Neural progenitor cell (in vitro differentiated cells): Measurements from ENCODE around the gene DOK5. TPM values are rescaled to one million over a fixed set of nuclear protein-coding genes. Genes with fewer than 3 reads are reported as not detected.

ENCODE experiments used
- DNase-seq: peaks from one replicate; pipeline ENCODE4 v3.0.0-alpha.2; 2016; ENCODE audit warnings: low spot score
- H2AFZ ChIP-seq: fragments of 200-600 bp; sonication (generic); replicated peaks from 2 replicates; pipeline ENCODE4 v1.6.1; 2016; ENCODE audit warnings: antibody characterized with exemption
- H3F3A ChIP-seq: fragments of 200-600 bp; sonication (generic); 2 replicates; pipeline ENCODE4 v1.6.1; 2016; ENCODE audit warnings: antibody characterized with exemption, low read depth
- H3K27ac ChIP-seq: fragments of 200-600 bp; sonication (generic); 2 replicates; pipeline ENCODE4 v1.5.1; 2016; ENCODE audit warnings: mild to moderate bottlenecking
- H3K27me3 ChIP-seq: fragments of 200-600 bp; sonication (generic); 2 replicates; pipeline ENCODE4 v1.6.1; 2016; ENCODE audit warnings: mild to moderate bottlenecking, moderate library complexity
- H3K36me3 ChIP-seq: fragments of 200-600 bp; sonication (generic); 2 replicates; pipeline ENCODE4 v1.5.1; 2016
- H3K4me1 ChIP-seq: fragments of 200-600 bp; sonication (generic); 2 replicates; pipeline ENCODE4 v1.6.1; 2016; ENCODE audit warnings: mixed run types
- H3K4me2 ChIP-seq: fragments of 200-600 bp; sonication (generic); 2 replicates; pipeline ENCODE4 v1.6.1; 2016
- H3K4me3 ChIP-seq: fragments of 200-600 bp; sonication (generic); 2 replicates; pipeline ENCODE4 v1.5.1; 2016
- H3K79me2 ChIP-seq: fragments of 200-600 bp; sonication (generic); 2 replicates; pipeline ENCODE4 v1.6.1; 2016; ENCODE audit warnings: low read depth
- H3K9ac ChIP-seq: fragments of 200-600 bp; sonication (generic); 2 replicates; pipeline ENCODE4 v1.6.1; 2016
- H3K9me3 ChIP-seq: fragments of 200-600 bp; sonication (generic); 2 replicates; pipeline ENCODE4 v1.5.1; 2016; ENCODE audit warnings: low read depth
- H4K20me1 ChIP-seq: fragments of 200-600 bp; sonication (generic); 2 replicates; pipeline ENCODE4 v1.6.1; 2016; ENCODE audit warnings: low read depth
- H3K27ac Mint-ChIP-seq: 3 replicates; pipeline ENCODE4 v1.8.0; 2021; ENCODE audit warnings: mixed read lengths
- H3K27me3 Mint-ChIP-seq: 2 replicates; pipeline ENCODE4 v1.8.0; 2022; ENCODE audit warnings: low read depth, mild to moderate bottlenecking, inconsistent platforms, moderate library complexity, mixed read lengths; ENCODE audit not compliant: insufficient read depth
- H3K36me3 Mint-ChIP-seq: 3 replicates; pipeline ENCODE4 v1.8.0; 2021; ENCODE audit warnings: mixed read lengths
- H3K4me1 Mint-ChIP-seq: 3 replicates; pipeline ENCODE4 v1.8.0; 2021; ENCODE audit warnings: mixed read lengths
- H3K4me3 Mint-ChIP-seq: 3 replicates; pipeline ENCODE4 v1.8.0; 2021; ENCODE audit warnings: mild to moderate bottlenecking, moderate library complexity, mixed read lengths
- H3K9me3 Mint-ChIP-seq: 3 replicates; pipeline ENCODE4 v1.8.0; 2020; ENCODE audit warnings: mixed read lengths
- CTCF ChIP-seq: fragments of 200-600 bp; sonication (generic); IDR thresholded peaks from 2 replicates; pipeline ENCODE4 v1.5.1; 2017; ENCODE audit warnings: antibody characterized with exemption, mild to moderate bottlenecking
- EZH2 ChIP-seq: fragments of 200-600 bp; sonication (generic); IDR thresholded peaks from 2 replicates; pipeline ENCODE4 v1.6.1; 2017; ENCODE audit warnings: antibody characterized with exemption, mild to moderate bottlenecking, moderate library complexity
- EZH2phosphoT487 ChIP-seq: fragments of 200-600 bp; sonication (generic); IDR thresholded peaks from 2 replicates; pipeline ENCODE4 v1.6.1; 2017; ENCODE audit warnings: antibody characterized with exemption
- total RNA-seq: library from RNA; depleted of rRNA; stranded (reverse); fragments of >200 nt; gene quantifications from 2 replicates; pipeline ENCODE4 v1.2.3, GENCODE V29; 2015; ENCODE audit warnings: low replicate concordance

DOK5 gene
- total RNA-seq, 1 donor from 2014 or later, result 3.1 TPM

- DNase-seq, result no peak
- Histone ChIP-seq H4K20me1 (no peaks in the 10 kb centered on the region), H3K27me3 (no peaks in the 10 kb centered on the region), H3K36me3 (no peaks in the 10 kb centered on the region), H2AFZ (no peak overlapping the region), H3K79me2 (no peaks in the 10 kb centered on the region), H3K4me2 (no peak overlapping the region), H3K9ac (no peak overlapping the region), H3K27ac (no peak overlapping the region), H3K4me1 (no peaks in the 10 kb centered on the region), H3K9me3 (no peaks in the 10 kb centered on the region), H3K4me3 (no peak overlapping the region), H3F3A (no peaks in the 10 kb centered on the region)
- peaks cover 5% of the 10 kb centered on the region for H3K27me3 Mint-ChIP-seq
- TF ChIP-seq EZH2phosphoT487 (no peak), EZH2 (no peak), CTCF (no peak)
- no peak overlapping the region for H3K4me3 Mint-ChIP-seq
- no peak overlapping the region for H3K27ac Mint-ChIP-seq
- H3K36me3 Mint-ChIP-seq, result no peaks in the 10 kb centered on the region
- H3K4me1 Mint-ChIP-seq, result peaks cover 5% of the 10 kb centered on the region
- peaks cover 3% of the 10 kb centered on the region for H3K9me3 Mint-ChIP-seq
Observed at GRCh38 chr20:54467622-54468021, 7.8 kb upstream of the DOK5 start.

DNA sequence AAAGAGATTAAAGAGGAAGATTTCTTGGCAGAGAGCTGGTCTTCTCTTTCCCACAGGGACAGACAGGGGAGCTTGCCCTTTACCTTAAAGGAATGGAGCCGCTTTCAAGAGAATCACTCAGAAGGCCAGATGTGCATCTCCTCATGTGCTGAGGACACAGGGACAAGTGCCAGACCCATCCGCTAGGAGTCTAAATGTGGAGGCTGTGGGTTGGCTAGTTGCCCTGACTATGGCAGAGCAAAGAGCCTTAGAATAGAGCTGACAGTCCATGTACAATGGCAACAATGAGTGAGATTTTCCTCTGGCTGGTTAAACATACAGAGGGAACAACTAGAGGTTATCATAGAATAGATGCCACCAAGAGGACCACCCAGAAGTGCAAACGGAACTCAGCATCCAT is 7.3 kb upstream of the DOK5 start:
- Mint-ChIP-seq H3K9me3 (peaks cover 4% of the 10 kb centered on the region), H3K36me3 (no peaks in the 10 kb centered on the region)

GRCh38 chr20:54469293-54469692 is 6.1 kb upstream of the DOK5 start:
- Histone ChIP-seq H3K9me3 (no peaks in the 10 kb centered on the region), H3K27me3 (peaks cover 6% of the 10 kb centered on the region), H3K36me3 (no peaks in the 10 kb centered on the region), H3K9ac (no peak overlapping the region), H3K27ac (no peak overlapping the region), H3K4me2 (no peak overlapping the region), H3K4me1 (no peaks in the 10 kb centered on the region), H4K20me1 (no peaks in the 10 kb centered on the region), H3K4me3 (no peak overlapping the region), H2AFZ (peak overlapping the region; percentile 46), H3K79me2 (no peaks in the 10 kb centered on the region), H3F3A (peaks cover 3% of the 10 kb centered on the region)
- Mint-ChIP-seq H3K36me3 (no peaks in the 10 kb centered on the region), H3K27me3 (peaks cover 5% of the 10 kb centered on the region), H3K9me3 (peaks cover 4% of the 10 kb centered on the region), H3K4me3 (no peak overlapping the region), H3K4me1 (peaks cover 12% of the 10 kb centered on the region), H3K27ac (no peak overlapping the region)
- peak; percentile 11 for DNase-seq
- TF ChIP-seq EZH2 (no peak), EZH2phosphoT487 (no peak), CTCF (no peak)

More for the DNA sequence above, 7.3 kb upstream of the DOK5 start:
- H3K27ac ChIP-seq, result no peak overlapping the region
- Mint-ChIP-seq H3K27me3 (peaks cover 5% of the 10 kb centered on the region), H3K4me3 (no peak overlapping the region), H3K27ac (no peak overlapping the region), H3K4me1 (peaks cover 5% of the 10 kb centered on the region)
- H3K4me1 ChIP-seq, result no peaks in the 10 kb centered on the region
- no peaks in the 10 kb centered on the region for H3K79me2 ChIP-seq
- no peak overlapping the region for H2AFZ ChIP-seq
- H3K4me3 ChIP-seq, result no peak overlapping the region
- no peaks in the 10 kb centered on the region for H4K20me1 ChIP-seq
- H3F3A ChIP-seq, result no peaks in the 10 kb centered on the region
- no peak for DNase-seq
- H3K36me3 ChIP-seq, result no peaks in the 10 kb centered on the region
- no peaks in the 10 kb centered on the region for H3K27me3 ChIP-seq
- no peak for TF ChIP-seq CTCF
- TF ChIP-seq EZH2phosphoT487, result no peak
- no peak for TF ChIP-seq EZH2
- no peak overlapping the region for H3K4me2 ChIP-seq
- H3K9me3 ChIP-seq, result no peaks in the 10 kb centered on the region
- H3K9ac ChIP-seq, result no peak overlapping the region

DNA sequence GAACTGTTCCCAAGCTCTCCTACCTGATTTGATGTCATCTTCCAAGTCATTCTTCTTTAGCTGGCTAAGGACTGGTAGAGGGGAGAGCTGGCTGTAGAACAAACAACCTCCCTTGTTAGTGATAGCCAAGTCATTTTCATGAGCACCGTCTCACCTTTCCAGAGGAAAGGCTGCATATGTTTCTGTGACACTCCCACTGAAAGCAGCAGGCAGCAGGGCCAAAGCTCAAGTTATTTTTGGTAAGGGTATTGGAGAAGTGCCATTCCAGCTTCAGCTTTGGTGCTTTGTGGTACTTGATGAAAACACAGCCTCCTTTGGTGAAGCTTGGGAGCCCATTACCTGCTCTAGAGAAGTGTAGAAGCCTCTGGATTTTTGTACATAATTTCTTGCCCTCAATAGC is 5.4 kb upstream of the DOK5 start:
- Histone ChIP-seq H3K27me3 (peaks cover 13% of the 10 kb centered on the region), H3F3A (peaks cover 10% of the 10 kb centered on the region), H3K79me2 (no peaks in the 10 kb centered on the region), H4K20me1 (no peaks in the 10 kb centered on the region), H3K9me3 (no peaks in the 10 kb centered on the region), H3K9ac (no peak overlapping the region), H3K4me3 (no peak overlapping the region), H3K27ac (no peak overlapping the region), H3K4me1 (no peaks in the 10 kb centered on the region), H2AFZ (peak overlapping the region; percentile 46), H3K36me3 (no peaks in the 10 kb centered on the region), H3K4me2 (no peak overlapping the region)
- peaks cover 19% of the 10 kb centered on the region for H3K4me1 Mint-ChIP-seq
- no peak overlapping the region for H3K4me3 Mint-ChIP-seq
- H3K9me3 Mint-ChIP-seq, result peaks cover 4% of the 10 kb centered on the region
- no peak overlapping the region for H3K27ac Mint-ChIP-seq
- no peaks in the 10 kb centered on the region for H3K36me3 Mint-ChIP-seq
- peaks cover 5% of the 10 kb centered on the region for H3K27me3 Mint-ChIP-seq
- no peak for DNase-seq
- TF ChIP-seq CTCF (no peak), EZH2phosphoT487 (no peak), EZH2 (no peak)
